RCC 7860 (cell line): ENCODE data around the gene EIF4EBP2.

Source experiments
- DNase-seq: peaks from one replicate; pipeline ENCODE4 v3.0.0-alpha.2; 2015; ENCODE audit warnings: low spot score
- FAIRE-seq: peaks from 2 replicates; lab custom pipeline; 2012; peaks lifted over from hg19 to GRCh38; lab: Jason Lieb, UNC

Gene EIF4EBP2

DNA sequence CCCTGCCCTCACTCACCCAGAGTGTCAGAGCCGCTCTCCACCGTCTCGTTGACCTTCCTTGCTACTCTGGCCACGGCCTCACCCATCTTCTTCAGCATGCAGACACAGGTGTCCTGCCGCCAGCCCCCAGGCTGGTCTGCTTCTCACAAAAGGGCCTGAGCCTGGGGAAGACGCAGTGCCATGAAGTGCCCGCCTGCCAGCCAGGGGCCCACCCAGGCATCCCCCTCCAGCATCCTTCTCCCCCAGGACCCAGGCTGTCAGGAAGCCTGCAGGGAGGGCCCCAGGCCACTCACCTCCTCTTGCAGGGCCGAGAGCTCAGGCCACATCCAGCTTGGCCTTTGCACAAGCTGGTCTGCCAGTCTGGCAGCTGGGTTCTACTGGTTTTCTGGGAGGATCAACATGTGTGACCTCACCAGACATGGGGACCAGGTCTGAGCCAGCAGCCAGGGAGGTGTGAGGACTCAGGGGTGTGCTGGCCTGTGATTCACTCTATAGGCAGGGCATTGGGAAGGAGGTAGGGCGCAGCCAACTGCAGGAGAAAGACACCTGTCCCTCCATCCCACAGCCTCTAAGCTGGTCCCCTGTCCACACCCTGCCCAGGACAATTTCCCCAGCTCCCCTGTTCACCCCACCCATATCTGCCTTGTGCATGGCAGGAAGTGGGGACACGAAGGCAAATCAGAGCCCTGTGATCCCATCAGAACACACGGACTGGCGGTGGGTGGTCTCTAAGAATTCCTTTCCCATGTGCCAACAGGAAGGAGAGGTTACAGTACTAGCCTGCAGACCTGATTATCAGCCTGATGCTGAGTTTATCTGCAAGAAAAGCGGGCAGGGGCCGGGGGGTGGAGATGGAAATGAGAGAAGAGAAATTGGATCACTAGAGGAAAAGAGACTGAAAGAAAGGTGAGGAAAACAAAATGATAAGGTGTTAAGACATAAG, 27.2 kb upstream of the EIF4EBP2 start:
- FAIRE-seq, result no peak
- peak; percentile 27 for DNase-seq

DNA sequence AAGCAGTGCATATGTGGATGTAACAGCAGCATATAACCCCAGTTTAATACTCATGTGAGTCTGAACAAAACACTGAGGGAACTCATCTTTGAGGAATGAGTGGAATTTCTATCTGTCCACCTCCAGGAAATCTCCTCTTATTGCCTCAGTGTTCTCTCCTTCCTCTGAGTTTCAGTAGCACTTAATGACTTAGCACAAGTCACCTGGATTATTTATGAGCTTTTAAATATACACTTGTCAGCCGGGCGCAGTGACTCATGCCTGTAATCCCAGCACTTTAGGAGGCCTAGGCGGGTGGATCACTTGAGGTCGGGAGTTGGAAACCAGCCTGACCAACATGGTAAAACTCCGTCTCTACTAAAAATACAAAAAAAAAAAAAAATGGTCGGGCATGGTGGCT, 25.8 kb upstream of the EIF4EBP2 start:
- peak; percentile 96 for FAIRE-seq
- peak; percentile 98 for DNase-seq

DNA sequence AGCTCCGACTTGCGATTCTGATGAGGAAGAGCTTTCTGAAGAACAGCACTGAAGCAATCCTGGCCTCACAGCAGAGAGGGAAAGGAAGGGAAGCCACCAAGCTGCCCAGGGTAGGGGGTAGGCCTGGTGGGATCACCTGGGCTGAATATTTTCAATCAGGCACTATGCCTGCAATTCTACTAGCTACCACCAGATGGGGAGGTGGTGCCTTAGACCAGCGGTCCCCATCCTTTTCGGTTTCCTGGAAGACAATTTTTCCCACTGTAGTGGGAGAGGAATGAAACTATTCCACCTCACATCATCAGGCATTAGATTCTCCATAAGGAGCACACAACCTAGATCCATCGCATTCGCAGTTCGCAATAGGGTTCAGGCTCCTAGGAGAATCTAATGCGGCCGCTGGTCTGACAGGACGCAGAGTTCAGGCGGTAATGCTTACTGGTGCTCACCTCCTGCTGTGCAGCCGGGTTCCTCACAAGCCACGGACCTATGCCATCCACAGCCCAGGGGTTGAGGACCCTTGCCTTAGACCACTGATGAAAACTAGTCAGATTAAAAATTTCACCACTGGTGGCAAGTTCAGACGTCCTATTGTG, 24.3 kb upstream of the EIF4EBP2 start:
- FAIRE-seq (no peak), DNase-seq (peak; percentile 30)

DNA sequence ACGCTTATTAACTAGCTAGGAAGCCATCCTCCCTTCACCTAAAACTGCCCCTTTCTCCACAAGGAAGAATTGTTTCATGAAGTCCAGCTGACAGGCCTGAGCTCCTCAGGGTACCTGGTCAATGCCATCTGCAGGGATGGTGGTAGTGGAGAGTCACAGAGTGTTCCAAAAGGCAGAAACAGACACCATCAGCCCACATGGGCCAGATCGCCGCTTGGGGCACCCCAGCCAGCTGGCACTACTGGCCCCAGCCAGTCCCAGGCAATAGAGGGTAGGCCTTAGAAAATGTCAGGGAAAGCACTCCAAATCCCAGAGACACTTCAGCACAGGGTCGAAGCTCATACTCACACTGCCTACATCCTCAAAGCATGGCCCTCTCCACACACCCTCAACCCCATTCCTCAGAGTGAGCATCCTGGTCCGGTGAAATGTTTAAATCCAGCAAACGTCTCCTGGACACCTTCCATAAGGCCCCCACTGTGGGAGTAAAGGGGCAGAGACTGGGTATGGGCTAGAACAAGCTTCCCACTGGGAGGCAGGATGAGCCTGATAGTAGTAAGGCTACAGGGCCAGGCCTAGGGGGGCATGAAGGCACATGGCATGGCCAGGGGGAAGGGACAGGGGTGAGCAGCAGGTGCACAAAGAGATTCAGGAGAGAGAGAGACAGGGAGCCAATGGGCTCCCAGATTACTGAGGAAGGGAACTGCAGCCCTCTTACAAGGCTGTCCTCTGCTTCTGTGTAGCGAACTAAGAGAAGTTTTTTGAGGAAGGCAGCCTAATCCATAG, 23.4 kb upstream of the EIF4EBP2 start:
- no peak for DNase-seq
- no peak for FAIRE-seq

DNA sequence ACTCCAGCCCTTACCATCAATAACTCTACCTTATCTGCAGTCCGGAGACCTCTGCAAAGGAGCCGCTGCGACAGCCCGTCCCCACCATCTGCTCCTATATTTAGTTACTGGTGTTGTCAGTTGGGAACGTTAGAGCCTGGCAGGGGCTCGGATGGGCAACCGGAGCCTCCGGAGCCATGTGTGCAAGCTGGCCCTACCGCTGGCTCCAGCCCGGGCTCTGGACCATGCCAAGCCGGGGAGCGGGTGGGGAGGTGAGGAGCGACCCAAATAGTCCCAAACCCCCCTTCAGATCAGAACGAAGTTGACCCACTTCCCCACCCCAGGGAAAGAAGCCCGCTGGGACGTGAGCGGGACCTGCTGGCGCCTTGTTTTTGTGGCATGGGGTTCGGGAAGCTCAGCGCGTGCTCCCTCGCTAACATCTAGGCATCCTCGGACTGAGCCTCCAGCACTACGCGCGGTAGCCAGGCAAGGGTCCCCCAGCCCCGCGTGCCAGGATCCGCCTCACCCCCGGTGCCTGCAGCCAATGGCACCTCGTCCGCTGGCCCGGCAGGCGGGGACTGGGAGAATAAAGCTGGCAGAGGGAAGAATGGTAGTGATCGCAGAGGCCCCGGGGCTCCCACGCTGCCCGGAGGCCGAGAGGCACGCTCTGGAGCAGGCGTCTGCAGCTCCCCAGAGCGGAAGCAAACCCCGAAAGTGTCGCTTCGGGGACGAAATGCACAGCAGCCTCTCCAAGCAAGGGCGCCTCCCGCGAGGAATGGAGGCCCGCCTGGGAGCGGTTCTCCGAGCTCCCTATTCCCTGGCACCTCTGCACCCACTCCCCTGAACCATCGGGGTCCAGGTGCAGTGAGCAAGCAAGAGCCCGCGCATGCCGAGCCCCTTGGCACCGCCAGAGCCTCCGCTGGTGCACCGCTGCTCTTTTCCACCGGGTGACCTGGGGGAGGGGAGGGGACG, 22.2 kb upstream of the EIF4EBP2 start:
- FAIRE-seq (no peak), DNase-seq (no peak)

DNA sequence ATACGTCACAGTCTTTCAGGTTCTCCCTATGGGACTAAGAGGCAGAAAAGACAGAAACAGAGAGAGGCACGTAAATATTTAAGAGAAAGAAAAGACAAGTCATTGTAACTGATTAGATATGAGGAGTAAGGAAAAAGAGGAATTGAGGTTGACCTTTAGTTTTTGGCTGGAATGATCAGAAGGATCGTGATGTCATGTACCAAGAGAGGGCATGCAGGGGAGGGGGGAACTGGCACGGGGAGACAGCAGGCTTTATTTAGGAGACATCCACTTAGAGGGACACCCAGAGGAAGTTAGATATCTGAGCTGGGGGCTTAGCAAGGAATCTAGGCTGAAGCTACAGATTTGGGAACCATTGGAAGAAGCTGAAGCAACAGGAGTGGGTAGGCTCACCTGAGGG, 12.3 kb upstream of the EIF4EBP2 start:
- FAIRE-seq (no peak), DNase-seq (no peak)

DNA sequence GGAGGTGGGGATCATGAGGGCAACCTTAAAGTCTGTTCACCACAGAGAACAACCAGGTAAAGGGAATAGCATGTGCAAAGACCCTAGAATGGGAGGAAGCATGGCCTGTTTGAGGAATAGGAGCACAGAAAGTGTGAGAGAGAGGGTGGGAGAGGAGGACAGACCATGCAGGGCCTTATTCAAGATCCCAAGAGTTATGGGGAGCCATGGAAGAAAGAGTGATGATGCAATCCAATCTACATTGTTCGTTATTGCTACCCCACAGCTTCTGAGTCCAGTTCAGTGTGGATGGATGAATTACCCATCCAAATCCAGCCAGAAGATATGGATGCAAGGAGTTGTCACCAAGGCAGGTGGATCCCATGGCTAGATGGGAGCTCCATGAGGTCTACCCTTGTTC, 7.8 kb upstream of the EIF4EBP2 start:
- no peak for FAIRE-seq

DNA sequence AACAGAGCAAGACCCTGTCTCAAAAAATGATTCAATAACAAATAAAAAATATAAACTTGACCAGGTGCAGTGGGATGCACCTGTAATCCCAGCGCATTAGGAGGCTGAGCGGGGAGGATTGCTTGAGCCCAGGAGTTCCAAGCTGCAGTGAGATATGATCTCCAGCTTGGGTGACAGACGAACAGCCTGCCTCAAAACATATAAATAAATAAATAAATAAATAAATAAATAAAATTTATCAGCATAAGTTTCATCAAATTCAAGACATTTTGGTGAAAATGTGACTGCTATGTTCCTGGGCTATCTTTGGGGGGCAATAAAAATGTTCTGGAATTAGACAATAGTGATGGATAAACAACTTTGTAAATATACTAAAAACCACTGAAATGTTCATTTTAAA, 4.8 kb upstream of the EIF4EBP2 start:
- no peak for DNase-seq
- no peak for FAIRE-seq

More for the DNA sequence above, 7.8 kb upstream of the EIF4EBP2 start:
- no peak for DNase-seq

DNA sequence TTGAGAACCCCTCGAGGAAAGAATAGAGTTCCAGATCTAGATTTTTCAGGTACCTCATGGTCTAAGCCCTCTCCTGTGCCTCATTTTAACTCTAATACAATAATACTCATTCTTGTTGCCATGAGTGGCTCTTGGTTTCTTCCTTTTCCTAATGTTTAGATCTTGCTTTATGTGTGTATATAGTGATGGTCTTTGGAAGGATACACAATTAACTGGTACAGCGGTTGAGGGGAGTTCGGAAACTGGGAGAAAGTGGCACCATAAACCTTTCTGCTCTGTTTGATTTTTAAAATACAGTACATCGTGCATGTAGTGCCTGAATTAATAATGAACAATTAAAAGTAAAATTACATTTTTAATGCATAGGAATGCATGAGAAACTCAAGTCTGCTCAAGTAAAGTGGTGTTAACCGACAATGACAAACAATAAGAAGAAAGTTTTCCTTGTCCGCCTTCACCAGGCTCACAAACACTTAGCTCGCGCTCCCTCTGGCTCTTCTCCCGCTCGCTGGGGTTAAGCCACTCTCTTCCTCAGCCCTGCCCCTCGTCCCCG, 386 bp upstream of the EIF4EBP2 start:
- DNase-seq (no peak), FAIRE-seq (no peak)

DNA sequence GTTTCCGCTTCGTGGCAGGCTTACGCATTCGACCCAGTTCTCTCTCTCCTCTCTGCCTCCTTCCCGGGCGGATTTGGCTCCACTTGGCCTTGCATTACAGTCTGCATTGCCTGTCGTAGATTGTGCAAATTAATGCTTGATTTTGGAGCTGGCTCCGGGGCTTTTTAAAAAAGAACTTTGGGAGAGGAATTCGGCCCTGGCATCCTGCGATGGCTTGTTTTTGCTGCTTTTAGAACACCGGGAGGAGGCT, 767 bp downstream of the EIF4EBP2 start:
- no peak for FAIRE-seq

DNA sequence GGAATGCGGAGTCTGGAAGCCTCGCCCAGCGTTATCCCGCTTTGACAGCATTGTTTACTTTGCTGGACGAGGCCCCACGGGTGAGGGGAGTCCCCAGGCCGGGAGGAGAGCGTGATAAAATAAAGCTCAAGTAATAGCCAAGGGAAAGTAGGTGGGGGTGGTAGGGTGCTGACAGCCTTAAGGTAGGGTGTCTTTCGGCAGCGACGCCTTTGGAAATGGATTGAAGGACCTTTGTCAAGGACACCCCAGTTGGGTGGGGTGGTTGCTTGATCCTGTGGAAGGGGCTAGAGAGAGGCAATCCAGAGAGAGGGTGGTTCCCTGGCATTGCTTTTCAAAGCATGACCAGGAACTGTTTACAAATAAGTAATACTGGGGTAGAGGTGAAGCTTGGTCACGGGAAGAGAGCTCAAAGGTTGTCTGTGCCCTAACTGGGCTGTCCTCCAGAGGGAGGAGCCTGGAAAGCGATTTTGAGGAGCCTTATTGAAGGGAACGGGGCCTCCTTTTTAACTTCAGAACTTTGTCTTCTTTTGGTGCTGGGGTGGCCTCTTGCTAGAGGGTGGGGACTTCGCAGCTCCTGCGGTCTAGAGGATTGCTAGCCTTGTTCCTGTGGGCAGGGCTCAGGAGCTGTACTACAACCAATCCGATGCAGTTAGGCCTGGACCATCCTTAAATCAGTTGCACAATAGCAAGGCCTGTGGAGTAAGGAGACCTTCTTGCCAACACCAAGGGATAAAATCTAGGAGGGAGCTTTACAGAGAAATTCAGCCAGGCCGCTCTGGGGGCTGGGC, 1.3 kb downstream of the EIF4EBP2 start:
- peak; percentile 44 for FAIRE-seq
- peak; percentile 35 for DNase-seq

More for the DNA sequence above, 767 bp downstream of the EIF4EBP2 start:
- DNase-seq, result no peak

DNA sequence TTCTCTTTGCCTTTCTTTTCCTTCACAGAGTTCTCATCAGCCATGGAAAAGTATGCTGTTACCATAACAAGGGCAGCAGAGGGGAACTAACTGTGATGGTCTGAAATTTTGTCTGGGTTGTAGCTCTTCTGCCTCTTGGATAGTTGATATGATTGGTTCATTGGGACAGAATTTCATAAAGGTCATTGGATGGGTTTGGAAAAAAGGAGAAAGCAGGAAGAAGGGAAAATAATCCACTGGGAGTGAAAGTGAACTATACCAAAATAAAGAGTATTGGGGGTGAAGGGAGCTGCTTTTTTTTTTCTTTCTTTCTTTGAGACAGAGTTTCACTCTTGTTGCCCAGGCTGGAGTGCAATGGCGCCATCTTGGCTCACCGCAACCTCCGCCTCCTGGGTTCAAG, 5.8 kb downstream of the EIF4EBP2 start:
- FAIRE-seq, result no peak
- DNase-seq, result no peak

DNA sequence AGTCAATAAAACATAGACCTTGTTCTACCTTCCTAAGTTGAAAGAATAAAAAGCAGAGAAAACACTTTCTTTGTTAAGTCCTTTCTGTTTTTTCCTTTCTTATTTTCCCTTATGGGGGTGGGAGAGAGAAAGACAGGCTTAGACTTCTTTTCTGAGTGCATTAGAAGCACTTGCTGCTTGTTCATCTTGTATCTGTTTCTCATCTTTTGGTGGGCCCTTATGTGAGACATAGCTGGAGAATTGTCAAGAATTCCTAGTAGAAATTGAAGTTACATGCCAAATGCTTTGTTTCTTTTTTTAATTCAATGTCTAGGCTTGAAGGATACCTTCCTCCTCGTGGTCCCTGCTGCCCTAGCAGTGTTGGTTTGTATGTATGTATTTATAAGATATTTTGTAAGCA, 6.7 kb downstream of the EIF4EBP2 start:
- DNase-seq (no peak), FAIRE-seq (no peak)

DNA sequence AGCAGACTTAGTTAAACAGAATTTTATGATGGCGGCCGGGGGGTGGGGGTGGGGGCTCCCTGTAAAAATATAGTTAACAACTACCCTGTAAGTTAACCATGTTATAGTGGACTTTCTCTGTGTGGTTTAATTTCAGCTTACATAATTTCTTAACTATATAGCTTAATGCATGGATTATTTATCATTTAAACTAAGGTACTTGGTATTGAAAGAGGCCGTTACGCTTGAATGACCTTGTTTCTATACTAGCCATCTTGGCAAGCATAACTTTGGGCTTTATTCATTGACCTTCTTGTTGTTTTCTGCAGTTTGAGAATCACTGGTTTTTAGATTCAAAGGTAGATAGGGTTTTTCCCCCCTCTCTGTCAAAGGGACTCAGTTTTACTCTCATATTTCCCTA, 8.4 kb downstream of the EIF4EBP2 start:
- DNase-seq, result no peak
- no peak for FAIRE-seq

DNA sequence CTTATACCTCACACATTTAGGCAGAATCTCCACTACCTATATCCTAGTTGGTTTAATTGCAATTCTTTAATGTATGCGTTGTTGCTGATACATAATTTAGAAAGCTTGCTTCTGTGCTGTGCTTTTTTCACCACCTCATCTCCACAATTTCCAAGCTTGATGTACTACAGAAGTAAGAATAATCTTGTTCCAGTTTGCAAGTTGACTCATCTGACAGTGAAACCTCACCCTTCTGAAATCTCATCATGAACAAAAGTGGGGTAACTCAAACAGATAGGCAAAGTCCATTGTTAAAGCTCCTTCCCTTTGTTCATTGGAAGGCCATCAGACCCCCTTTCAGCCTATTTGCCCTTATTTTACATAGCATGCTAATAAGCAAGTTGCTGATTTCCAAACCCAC, 13.6 kb downstream of the EIF4EBP2 start:
- DNase-seq, result no peak
- no peak for FAIRE-seq

DNA sequence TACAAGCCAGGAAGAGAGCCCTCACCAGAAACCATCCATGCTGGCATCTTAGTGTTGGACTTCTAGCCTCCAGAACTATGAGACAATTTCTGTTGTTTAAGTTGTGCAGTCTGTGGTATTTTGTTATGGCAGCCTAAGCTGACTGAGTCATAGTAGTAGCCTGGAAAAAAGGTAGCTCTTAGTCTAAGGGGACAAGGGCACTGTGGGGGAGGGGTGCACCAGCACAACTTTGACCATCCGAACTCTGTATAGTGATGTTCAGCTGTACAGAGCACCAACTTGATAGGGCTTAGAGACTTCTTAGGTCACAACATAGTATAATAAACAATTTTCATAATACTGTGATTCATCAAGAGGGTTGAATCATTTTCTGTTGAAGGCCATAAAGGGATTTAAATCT, 14.3 kb downstream of the EIF4EBP2 start:
- DNase-seq (peak; percentile 14), FAIRE-seq (no peak)

DNA sequence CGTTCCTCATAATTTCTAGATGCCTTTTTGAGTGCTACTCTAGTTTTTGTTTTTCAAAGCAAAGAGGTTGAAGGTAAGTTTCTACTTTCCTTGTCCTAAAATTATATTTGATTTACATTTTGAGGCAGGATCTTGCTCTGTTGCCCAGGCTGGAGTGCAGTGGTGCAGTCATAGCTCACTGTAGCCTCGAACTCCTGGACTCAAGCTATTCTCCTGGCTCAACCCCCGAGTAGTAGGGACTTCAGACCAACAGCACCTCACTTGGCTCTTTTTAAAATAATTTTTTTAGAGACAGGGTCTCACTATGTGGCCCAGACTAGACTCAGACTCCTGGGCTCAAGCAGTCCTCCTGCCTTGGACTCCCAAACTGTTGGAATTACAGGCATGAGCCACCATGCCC, 14.8 kb downstream of the EIF4EBP2 start:
- DNase-seq, result no peak
- FAIRE-seq, result no peak

DNA sequence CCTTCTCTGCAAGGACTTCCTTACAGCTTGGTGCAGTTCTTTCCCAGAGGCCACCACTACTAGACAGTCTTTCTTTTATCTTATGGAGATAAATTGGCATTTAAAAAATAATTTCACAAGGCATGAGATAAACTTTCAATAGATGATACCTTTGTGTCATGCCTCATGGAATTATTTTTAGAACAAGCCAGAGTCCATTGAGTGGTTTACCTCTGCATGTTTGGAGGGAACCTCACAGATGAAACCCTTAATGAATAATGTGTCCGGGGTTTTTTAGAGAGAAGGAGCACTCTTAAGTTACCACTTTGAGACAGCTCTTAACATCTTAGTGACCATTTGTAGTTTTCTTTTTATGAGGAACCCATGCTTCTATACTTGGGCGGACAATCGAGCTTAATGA, 20.4 kb downstream of the EIF4EBP2 start:
- FAIRE-seq (no peak), DNase-seq (no peak)

DNA sequence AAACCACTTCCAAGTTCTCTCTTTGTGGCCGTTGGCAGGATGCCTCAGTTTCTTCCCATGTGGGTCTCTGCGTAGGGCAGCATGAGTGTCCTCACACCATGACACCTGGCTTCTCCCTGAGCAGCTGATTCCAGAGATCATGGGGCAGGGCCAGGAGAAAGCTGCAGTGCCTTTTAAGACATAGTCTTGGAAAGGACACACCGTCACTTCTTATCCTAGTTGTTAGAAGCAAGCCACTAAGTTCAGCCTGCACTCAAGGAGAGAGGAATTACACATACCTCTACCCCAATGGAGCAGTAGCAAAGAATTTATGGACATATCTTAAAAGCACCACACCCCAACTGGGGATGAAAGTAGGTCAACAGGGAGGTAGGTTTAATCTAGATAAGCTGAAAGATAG, 21.2 kb downstream of the EIF4EBP2 start:
- no peak for DNase-seq
- FAIRE-seq, result no peak

DNA sequence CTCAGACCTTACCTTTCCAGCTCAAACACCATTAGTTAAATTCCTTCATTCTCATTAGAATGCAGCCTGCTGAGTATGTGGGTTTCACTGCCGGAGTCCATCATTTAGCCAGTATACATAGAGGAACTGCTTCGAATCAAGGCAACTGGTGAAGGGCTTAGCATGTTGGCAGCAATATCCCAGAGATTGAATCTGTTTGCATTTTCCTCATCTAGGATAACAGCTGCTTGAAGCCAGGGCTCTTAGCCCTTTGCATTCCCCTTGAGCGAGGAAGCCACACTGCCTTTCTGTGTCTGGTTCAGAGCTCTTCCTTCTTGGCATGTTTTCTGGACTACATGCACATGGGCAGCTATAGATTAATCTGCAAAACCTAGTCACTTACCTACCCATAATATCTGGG, 22.9 kb downstream of the EIF4EBP2 start:
- no peak for FAIRE-seq
- DNase-seq, result no peak
